GM12878 (cell line): Measurements from ENCODE around the gene TCOF1. TPM values are rescaled to one million over a fixed set of nuclear protein-coding genes. Genes with fewer than 3 reads are reported as not detected.

ENCODE experiments used
- ATAC-seq: fragments of 200-7000 bp; cut with Tn5 transposase; 3 replicates; pipeline ENCODE4 v1.9.1; 2020; ENCODE audit warnings: mild to moderate bottlenecking, moderate library complexity
- BruUV-seq: library from RNA; stranded (reverse); fragments of 400-500 nt; replicated peaks from 2 replicates; lab custom pipeline; 2021; lab: Mats Ljungman, UMichigan
- CTCF ChIA-PET: fragments of 300-600 bp; sonication (Branson Sonifier 250); formaldehyde crosslinking; extraction: SDS; loops from one replicate; lab custom pipeline; 2021; ENCODE audit warnings: inconsistent platforms; lab: Yijun Ruan, JAX
- POLR2A ChIA-PET: fragments of 350-600 bp; formaldehyde crosslinking; extraction: SDS; loops from one replicate; lab custom pipeline; 2021; ENCODE audit warnings: inconsistent platforms; lab: Charles Lee
- RAD21 ChIA-PET: fragments of 300-600 bp; sonication (Branson Sonifier 250); formaldehyde crosslinking; loops from one replicate; lab custom pipeline; 2023; ENCODE audit warnings: antibody characterized with exemption; ENCODE audit not compliant: unreplicated experiment; lab: Charles Lee
- SMC1A ChIA-PET: fragments of 300-600 bp; sonication (Branson Sonifier 250); formaldehyde crosslinking; loops from one replicate; lab custom pipeline; 2023; ENCODE audit not compliant: unreplicated experiment, uncharacterized antibody; lab: Charles Lee
- DNase-seq: peaks from one replicate; pipeline ENCODE4 v3.0.0-alpha.2; 2011; ENCODE audit warnings: low read depth, low spot score
- FAIRE-seq: peaks from 3 replicates; lab custom pipeline; 2011; peaks lifted over from hg19 to GRCh38; lab: Jason Lieb, UNC
- H2AFZ ChIP-seq: 2 replicates; pipeline ENCODE4 v1.6.0; 2011; ENCODE audit warnings: low read depth, low read length, control low read depth; ENCODE audit not compliant: control insufficient read depth
- H3K27ac ChIP-seq: 2 replicates; pipeline ENCODE4 v1.5.1; 2011; ENCODE audit warnings: control low read depth; ENCODE audit not compliant: control insufficient read depth, insufficient read depth
- H3K27me3 ChIP-seq, 2 experiments: replicated peaks in 1 of 2; 2 replicates each; pipeline versions ENCODE4 v1.6.0 to v1.6.1; 2011; ENCODE audit warnings: low read length in 1 of 2; ENCODE audit not compliant: control insufficient read depth in 2 of 2, insufficient read depth in 2 of 2
- H3K36me3 ChIP-seq, 2 experiments: 2 replicates each; pipeline ENCODE4 v1.5.1; 2011; ENCODE audit warnings: low read length in 1 of 2; ENCODE audit not compliant: control insufficient read depth in 2 of 2, insufficient read depth in 2 of 2
- H3K4me1 ChIP-seq: 2 replicates; pipeline ENCODE4 v1.6.1; 2011; ENCODE audit warnings: mild to moderate bottlenecking, low read length, moderate library complexity, mixed read lengths; ENCODE audit not compliant: control insufficient read depth, insufficient read depth
- H3K4me2 ChIP-seq: 2 replicates; pipeline ENCODE4 v1.6.0; 2011; ENCODE audit warnings: control low read depth; ENCODE audit not compliant: control insufficient read depth, insufficient read depth
- H3K4me3 ChIP-seq: fragments of 200-600 bp; sonication (generic); 2 replicates; pipeline ENCODE4 v1.5.1; 2016
- H3K79me2 ChIP-seq: 2 replicates; pipeline ENCODE4 v1.6.0; 2011; ENCODE audit warnings: low read length; ENCODE audit not compliant: control insufficient read depth, insufficient read depth
- H3K9ac ChIP-seq: 2 replicates; pipeline ENCODE4 v1.8.0; 2011; ENCODE audit warnings: low read length, control low read depth, mixed read lengths; ENCODE audit not compliant: control insufficient read depth, insufficient read depth
- H3K9me3 ChIP-seq: replicated peaks from 3 replicates; pipeline ENCODE4 v1.5.1; 2011; ENCODE audit warnings: mild to moderate bottlenecking, low read length; ENCODE audit not compliant: control insufficient read depth, insufficient read depth
- H4K20me1 ChIP-seq: 2 replicates; pipeline ENCODE4 v1.6.0; 2011; ENCODE audit not compliant: control insufficient read depth, insufficient read depth
- CBFB ChIP-seq: IDR thresholded peaks from 2 replicates; pipeline ENCODE4 v1.6.1; 2016; ENCODE audit warnings: antibody characterized with exemption, low read depth
- CEBPZ ChIP-seq: fragments of 150-350 bp; IDR thresholded peaks from 2 replicates; pipeline ENCODE4 v1.6.1; 2016; ENCODE audit warnings: low read depth, low read length
- E4F1 ChIP-seq: fragments of 450-650 bp; IDR thresholded peaks from 2 replicates; pipeline ENCODE4 v1.6.1; 2018; ENCODE audit warnings: borderline replicate concordance, mild to moderate bottlenecking; ENCODE audit not compliant: partially characterized antibody
- EED ChIP-seq: sonication (generic); IDR thresholded peaks from 2 replicates; pipeline ENCODE4 v1.6.1; 2016; ENCODE audit warnings: antibody characterized with exemption, low read depth
- HCFC1 ChIP-seq: fragments of 150-350 bp; IDR thresholded peaks from 2 replicates; pipeline ENCODE4 v1.6.1; 2014; ENCODE audit warnings: low read length
- MTA2 ChIP-seq: fragments of 450-650 bp; IDR thresholded peaks from 2 replicates; pipeline ENCODE4 v1.6.1; 2016; ENCODE audit warnings: low read depth, mild to moderate bottlenecking, moderate library complexity
- NFXL1 ChIP-seq: fragments of 450-650 bp; IDR thresholded peaks from 2 replicates; pipeline ENCODE4 v1.6.1; 2017; ENCODE audit warnings: antibody characterized with exemption, mild to moderate bottlenecking, borderline replicate concordance
- NKRF ChIP-seq: fragments of 450-650 bp; conservative IDR thresholded peaks from 2 replicates; pipeline ENCODE4 v1.6.1; 2017; ENCODE audit warnings: mild to moderate bottlenecking, moderate library complexity
- POLR2A ChIP-seq: IDR thresholded peaks from 2 replicates; pipeline ENCODE4 v1.6.1; 2011; ENCODE audit warnings: low read depth, mild to moderate bottlenecking, low read length
- POLR2AphosphoS5 ChIP-seq: IDR thresholded peaks from 2 replicates; pipeline ENCODE4 v1.6.1; 2011; ENCODE audit warnings: mild to moderate bottlenecking, low read length, inconsistent platforms
- RCOR1 ChIP-seq: conservative IDR thresholded peaks from 2 replicates; pipeline ENCODE4 v1.6.1; 2012; ENCODE audit warnings: low read depth, low read length, improper control_type of control experiment
- SIN3A ChIP-seq: IDR thresholded peaks from 2 replicates; pipeline ENCODE4 v1.6.1; 2012; ENCODE audit warnings: low read depth, low read length, improper control_type of control experiment
- SMC3 ChIP-seq: IDR thresholded peaks from 2 replicates; pipeline ENCODE4 v1.6.1; 2011; ENCODE audit warnings: low read length, improper control_type of control experiment, borderline replicate concordance
- STAT3 ChIP-seq: IDR thresholded peaks from 2 replicates; pipeline ENCODE4 v1.6.1; 2011; ENCODE audit warnings: low read depth, low read length, improper control_type of control experiment
- SUPT20H ChIP-seq: IDR thresholded peaks from 2 replicates; pipeline ENCODE4 v1.6.1; 2011; ENCODE audit warnings: low read depth, mild to moderate bottlenecking, low read length, moderate library complexity, borderline replicate concordance; ENCODE audit not compliant: control insufficient read depth
- TCF7 ChIP-seq: IDR thresholded peaks from 2 replicates; pipeline ENCODE4 v1.6.1; 2014; ENCODE audit warnings: antibody characterized with exemption, borderline replicate concordance
- WGBS: methylation state at CpG from one replicate; pipeline ENCODE4 v1.1.6; 2016; ENCODE audit warnings: low lambda C conversion rate; ENCODE audit not compliant: insufficient replicate concordance, insufficient coverage; ENCODE audit errors: missing lambda C conversion rate; 5-methylcytosine and 5-hydroxymethylcytosine counted together
- in situ Hi-C: fragments of 300-500 bp; cut with MboI; formaldehyde crosslinking; loops from 9 replicates; pipeline ENCODE4 v1.14.3; 2018; ENCODE audit warnings: mixed read lengths
- intact Hi-C: fragments of 100-400 bp; cut with micrococcal nuclease; formaldehyde crosslinking; loops from one replicate; pipeline ENCODE4 v1.14.2; 2022; ENCODE audit not compliant: unreplicated experiment
- polyA plus RNA-seq, 11 experiments: library from polyadenylated mRNA; depleted of rRNA in 4 of 11; unstranded in 6 of 11; stranded (reverse) in 5 of 11; fragments of >200 nt; fragmentation: Nextera tagmentation in 4 of 11; fragmentation: Illumina TruSeq in 1 of 11; extraction: Ambion mirVana in 4 of 11; extraction: Trizol in 1 of 11; gene quantifications; 1 replicate in 1 of 11; 2 replicates in 10 of 11; pipeline versions ENCODE4 v1.2.1 to v1.2.3, GENCODE V29; 2011 to 2016; ENCODE audit warnings: inconsistent platforms in 2 of 11, missing spikeins in 2 of 11, low read depth in 1 of 11
- total RNA-seq, 4 experiments: library from RNA; depleted of rRNA in 3 of 4; stranded (reverse); fragments of >200 nt in 3 of 4; fragmentation: Illumina TruSeq in 1 of 4; extraction: Trizol in 1 of 4; gene quantifications; 2 replicates each; pipeline versions ENCODE4 v1.2.1 to v1.2.3, GENCODE V29; 2013 to 2021

The TCOF1 gene
- total and polyA plus RNA-seq, 10 of the 15 experiments (the other 5 are each of a cell fraction or from before 2014, with no cell fraction given) = 8.7 to 83.9 (median 38.9) TPM

- in situ Hi-C loops (no loop called here), intact Hi-C loops (no loop called here)
- Histone ChIP-seq H3K4me1 (no peaks in the 10 kb centered on the region; the same call in 1 of the 2 replicates), H3K27me3 (no peaks in the 10 kb centered on the region), H3K79me2 (peaks cover 2% of the 10 kb centered on the region), H4K20me1 (peaks cover 34% of the 10 kb centered on the region), H3K36me3 (peaks cover 46 to 50% of the 10 kb centered on the region in 2 experiments), H3K4me2 (no peak overlapping the region), H3K9me3 (no peaks in the 10 kb centered on the region), H2AFZ (no peak overlapping the region), H3K27ac (no peak overlapping the region), H3K9ac (no peak overlapping the region), H3K4me3 (no peak overlapping the region)
- WGBS = 30% methylated on average over 12 of the region's 12 CpGs
- RAD21 ChIA-PET = interaction anchor here (0.5 to 8.6 kb wide), 7 partner anchors 10 to 140 kb away, joined by 3 to 115 read pairs (median 3); partner anchors contain the start of gene CD74
- CTCF ChIA-PET = interaction anchor here (0.6 to 14.0 kb wide), 9 partner anchors 10 to 92 kb away, joined by 3 to 274 read pairs (median 7); partner anchors contain the start of gene CD74
- BruUV-seq = no TSS peak
- DNase-seq (no peak), ATAC-seq (peak; percentile 2), FAIRE-seq (peak; percentile 56)
- SMC1A ChIA-PET = interaction anchor here (0.9 to 8.1 kb wide), 6 partner anchors 10 to 49 kb away, joined by 3 to 127 read pairs (median 8); partner anchors contain the start of gene CD74
- POLR2A ChIA-PET = interaction anchor here (0.5 to 4.9 kb wide), 9 partner anchors 10 to 128 kb away, joined by 3 to 39 read pairs (median 4); partner anchors contain the start of gene CD74
- no peak for TF ChIP-seq SIN3A
- TF ChIP-seq CBFB = peak; percentile 50; the same call in 1 of the 2 replicates
- peak; percentile 80 for TF ChIP-seq POLR2AphosphoS5
- TF ChIP-seq E4F1 = no peak
- TF ChIP-seq RCOR1 = 0 out of 2 replicates have a peak, but pooled peaks have one; percentile 23
- TF ChIP-seq CEBPZ = no peak
- TF ChIP-seq SMC3 = no peak
- TF ChIP-seq NKRF = no peak
- TF ChIP-seq STAT3 = no peak
- no peak for TF ChIP-seq TCF7
- TF ChIP-seq HCFC1 = 0 out of 2 replicates have a peak, but pooled peaks have one; percentile 6
- no peak for TF ChIP-seq MTA2
- TF ChIP-seq SUPT20H = no peak
- TF ChIP-seq EED = peak; percentile 89
- TF ChIP-seq POLR2A = peak; percentile 92
- 0 out of 2 replicates have a peak, but pooled peaks have one; percentile 42 for TF ChIP-seq NFXL1
Measured at GRCh38 chr5:150400316-150401075, 43.0 kb downstream of the TCOF1 start.
